Measurements from ENCODE around the gene LRP6. TPM values are rescaled to one million over a fixed set of nuclear protein-coding genes. Genes with fewer than 3 reads are reported as not detected.

The LRP6 gene
- total RNA-seq, 1 donor from 2014 or later = 18.7 TPM

DNA sequence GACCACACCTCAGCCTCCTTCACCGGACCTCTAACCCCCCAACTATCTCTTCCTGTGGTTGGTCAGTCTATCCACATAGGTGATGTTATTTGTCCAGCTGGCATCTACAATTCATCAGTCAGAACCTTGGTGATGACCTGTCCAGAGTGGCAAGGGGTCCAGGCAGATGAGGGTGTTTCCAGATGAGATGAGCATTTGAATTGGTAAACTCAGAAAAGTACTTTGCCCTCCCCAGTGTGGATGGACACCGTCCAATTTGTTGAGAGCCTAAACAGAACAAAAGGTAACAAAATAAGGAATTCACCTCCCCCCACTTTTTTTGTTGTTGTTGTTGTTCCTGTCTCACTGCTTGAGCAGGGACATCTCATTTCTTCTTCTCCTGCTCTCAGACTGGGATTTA is 34.3 kb upstream of the LRP6 start:
- TF ChIP-seq, protein P1, sequence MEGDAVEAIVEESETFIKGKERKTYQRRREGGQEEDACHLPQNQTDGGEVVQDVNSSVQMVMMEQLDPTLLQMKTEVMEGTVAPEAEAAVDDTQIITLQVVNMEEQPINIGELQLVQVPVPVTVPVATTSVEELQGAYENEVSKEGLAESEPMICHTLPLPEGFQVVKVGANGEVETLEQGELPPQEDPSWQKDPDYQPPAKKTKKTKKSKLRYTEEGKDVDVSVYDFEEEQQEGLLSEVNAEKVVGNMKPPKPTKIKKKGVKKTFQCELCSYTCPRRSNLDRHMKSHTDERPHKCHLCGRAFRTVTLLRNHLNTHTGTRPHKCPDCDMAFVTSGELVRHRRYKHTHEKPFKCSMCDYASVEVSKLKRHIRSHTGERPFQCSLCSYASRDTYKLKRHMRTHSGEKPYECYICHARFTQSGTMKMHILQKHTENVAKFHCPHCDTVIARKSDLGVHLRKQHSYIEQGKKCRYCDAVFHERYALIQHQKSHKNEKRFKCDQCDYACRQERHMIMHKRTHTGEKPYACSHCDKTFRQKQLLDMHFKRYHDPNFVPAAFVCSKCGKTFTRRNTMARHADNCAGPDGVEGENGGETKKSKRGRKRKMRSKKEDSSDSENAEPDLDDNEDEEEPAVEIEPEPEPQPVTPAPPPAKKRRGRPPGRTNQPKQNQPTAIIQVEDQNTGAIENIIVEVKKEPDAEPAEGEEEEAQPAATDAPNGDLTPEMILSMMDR (IDR thresholded peaks at IDR 0.05; ENCODE audit: borderline replicate concordance) = no peak
- peaks cover 5% of the 10 kb centered on the region for H3K9me3 ChIP-seq (replicated peaks)
- no peak for DNase-seq
- H3K4me1 ChIP-seq = no peaks in the 10 kb centered on the region
- H3K27ac ChIP-seq (replicated peaks) = no peak overlapping the region
- H3K36me3 ChIP-seq = no peaks in the 10 kb centered on the region
- intact Hi-C loops (cut with micrococcal nuclease) = no loop called here
- no peaks in the 10 kb centered on the region for H3K27me3 ChIP-seq (ENCODE audit: low read depth)
- no peak overlapping the region for H3K4me3 ChIP-seq

DNA sequence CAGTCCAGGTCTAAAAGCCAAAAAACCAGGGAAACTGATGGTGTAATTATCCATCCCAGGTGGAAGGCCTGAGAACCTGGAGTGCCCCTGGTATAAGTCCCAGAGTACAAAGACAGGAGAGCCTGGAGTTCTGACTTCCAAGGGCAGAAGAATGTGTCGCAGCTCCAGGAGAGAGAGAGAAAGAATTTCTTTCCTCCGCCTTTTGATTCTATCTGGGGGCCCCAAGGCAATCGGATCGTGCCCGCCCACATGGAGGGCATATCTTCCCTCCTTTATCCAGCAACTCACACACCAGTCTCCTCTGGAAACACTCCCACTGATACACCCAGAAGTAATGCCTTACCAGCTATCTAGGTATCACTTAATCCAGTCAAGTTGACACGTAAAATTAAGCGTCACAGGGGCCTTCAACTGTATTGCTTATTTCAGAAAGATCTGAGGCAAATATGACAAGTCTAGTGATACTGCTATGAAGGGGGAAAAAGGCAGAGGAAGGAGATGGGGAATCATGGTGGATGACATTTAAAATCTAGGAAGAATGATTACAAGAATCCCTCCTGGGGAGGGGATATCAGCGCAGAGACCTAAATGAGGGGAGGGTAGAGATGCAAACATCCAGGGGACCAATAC is 30.5 kb upstream of the LRP6 start:
- Histone ChIP-seq H3K4me3 (no peak overlapping the region), H3K27ac (replicated peaks) (no peak overlapping the region), H3K4me1 (no peaks in the 10 kb centered on the region), H3K27me3 (ENCODE audit: low read depth) (no peaks in the 10 kb centered on the region), H3K9me3 (replicated peaks) (no peaks in the 10 kb centered on the region), H3K36me3 (no peaks in the 10 kb centered on the region)
- no peak for DNase-seq
- TF ChIP-seq, protein P1 (IDR thresholded peaks at IDR 0.05; ENCODE audit: borderline replicate concordance) = no peak
- intact Hi-C loops (cut with micrococcal nuclease) = no loop called here

DNA sequence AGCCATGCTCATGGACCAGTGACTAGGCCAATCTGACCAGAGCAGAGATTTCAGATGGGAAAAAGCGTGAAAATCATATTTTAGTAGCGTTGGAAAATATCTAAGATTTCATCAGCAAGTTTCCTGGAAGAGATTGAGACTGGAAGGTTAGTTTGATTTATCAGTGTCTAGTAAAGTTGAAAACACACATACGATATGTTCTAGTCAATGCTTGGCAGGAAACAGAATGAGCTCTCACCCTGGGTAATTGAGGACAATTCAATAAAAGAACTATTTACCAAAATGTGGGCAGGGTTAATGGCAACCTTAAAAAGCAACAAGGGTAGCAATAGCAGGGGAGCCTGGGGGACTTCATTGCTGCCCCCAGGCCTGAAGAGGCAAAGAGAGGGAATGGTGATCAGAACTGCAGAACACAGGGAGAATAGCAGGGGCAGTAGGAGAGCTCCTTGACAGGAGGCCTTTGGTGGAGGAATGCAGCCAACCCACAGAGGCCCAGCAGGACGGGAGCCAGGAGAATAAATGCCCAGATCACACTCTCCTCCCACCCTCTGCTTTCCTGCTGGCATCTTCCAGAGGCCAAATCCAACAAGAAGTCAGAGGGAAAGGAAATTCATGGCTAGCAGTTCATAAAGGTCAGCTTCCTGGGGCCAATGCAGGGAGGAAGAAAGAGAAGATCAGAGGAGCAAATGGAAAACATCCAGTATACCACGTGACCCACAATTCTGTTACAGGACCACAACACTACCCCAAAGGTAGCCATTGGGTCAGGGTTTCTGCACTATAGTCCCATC is 27.6 kb upstream of the LRP6 start:
- no peaks in the 10 kb centered on the region for H3K9me3 ChIP-seq (replicated peaks)
- DNase-seq = no peak
- TF ChIP-seq, protein P1 (IDR thresholded peaks at IDR 0.05; ENCODE audit: borderline replicate concordance) = no peak
- H3K27ac ChIP-seq (replicated peaks) = no peak overlapping the region
- H3K36me3 ChIP-seq = no peaks in the 10 kb centered on the region
- no peaks in the 10 kb centered on the region for H3K4me1 ChIP-seq
- no peak overlapping the region for H3K4me3 ChIP-seq
- H3K27me3 ChIP-seq (ENCODE audit: low read depth) = no peaks in the 10 kb centered on the region
- intact Hi-C loops (cut with micrococcal nuclease) = no loop called here

DNA sequence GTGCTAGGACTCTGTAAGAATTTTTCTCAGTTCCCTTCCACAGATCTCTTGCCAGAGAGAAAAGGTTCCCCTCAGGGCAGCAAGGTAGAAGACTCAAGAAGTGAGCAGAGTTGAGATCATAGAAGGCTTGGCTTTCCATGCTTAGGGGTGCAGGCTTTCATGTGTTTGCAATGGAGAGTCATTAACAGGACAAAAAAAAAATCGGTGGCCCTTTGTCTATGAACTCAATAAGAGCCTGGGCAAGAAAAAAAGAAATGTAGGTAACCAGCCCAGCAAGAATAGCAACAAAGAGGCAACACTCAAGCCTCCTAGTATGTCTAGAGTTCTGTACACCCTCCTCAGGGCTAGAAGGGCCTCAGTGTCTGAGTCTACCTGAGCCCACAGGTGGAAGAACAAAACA is 23.4 kb upstream of the LRP6 start:
- H3K9me3 ChIP-seq (replicated peaks) = no peaks in the 10 kb centered on the region
- intact Hi-C loops (cut with micrococcal nuclease) = no loop called here
- no peaks in the 10 kb centered on the region for H3K4me1 ChIP-seq
- no peak overlapping the region for H3K4me3 ChIP-seq
- H3K36me3 ChIP-seq = no peaks in the 10 kb centered on the region
- H3K27me3 ChIP-seq (ENCODE audit: low read depth) = no peaks in the 10 kb centered on the region
- no peak for DNase-seq
- no peak overlapping the region for H3K27ac ChIP-seq (replicated peaks)
- TF ChIP-seq, protein P1 (IDR thresholded peaks at IDR 0.05; ENCODE audit: borderline replicate concordance) = no peak

- Histone ChIP-seq H3K27ac (replicated peaks) (no peak overlapping the region), H3K27me3 (ENCODE audit: low read depth) (no peaks in the 10 kb centered on the region), H3K4me3 (no peak overlapping the region), H3K9me3 (replicated peaks) (no peaks in the 10 kb centered on the region), H3K36me3 (no peaks in the 10 kb centered on the region), H3K4me1 (peaks cover 11% of the 10 kb centered on the region)
- no peak for DNase-seq
- intact Hi-C loops (cut with micrococcal nuclease) = no loop called here
- TF ChIP-seq, protein P1 (IDR thresholded peaks at IDR 0.05; ENCODE audit: borderline replicate concordance) = no peak
These were observed 19.6 kb upstream of the LRP6 start for GRCh38 chr12:12286441-12286840.
